Fibroblast of skin of right quadriceps (primary cell): ENCODE measurements around the gene SEMA4A.
"Not testable (repeated sequence)": the region's sequence is repeated elsewhere in the genome, so short reads cannot be mapped to it uniquely, and the experiment has no call there.

Experiments used
- DNase-seq: peaks from one replicate; pipeline ENCODE4 v3.0.0-alpha.2; 2013

The SEMA4A gene

GRCh38 chr1:156195853-156196252, 42.5 kb downstream of the SEMA4A start:
- no peak for DNase-seq

- DNase-seq, result no peak
Measured at GRCh38 chr1:156196445-156196844, 43.1 kb downstream of the SEMA4A start.

- no peak for DNase-seq
Measured at GRCh38 chr1:156198831-156199349, 45.5 kb downstream of the SEMA4A start.

- no peak for DNase-seq
Measured at GRCh38 chr1:156200044-156200443, 46.7 kb downstream of the SEMA4A start.

GRCh38 chr1:156203331-156203730, 49.9 kb downstream of the SEMA4A start:
- peak; percentile 35 for DNase-seq

- DNase-seq, result no peak
Measured at GRCh38 chr1:156204686-156205085, 51.3 kb downstream of the SEMA4A start.

- no peak for DNase-seq
Measured at GRCh38 chr1:156211243-156211642, 57.9 kb downstream of the SEMA4A start.

- no peak for DNase-seq
Measured at GRCh38 chr1:156212130-156212529, 58.7 kb downstream of the SEMA4A start.

GRCh38 chr1:156212833-156213643, 59.7 kb downstream of the SEMA4A start, which contains the start of gene PMF1:
TSS of gene PMF1 (plus strand) at chr1:156213007. CDS start at chr1:156213016, 9 bp downstream.
- peak; percentile 96 for DNase-seq

GRCh38 chr1:156213644-156213966, 60.2 kb downstream of the SEMA4A start:
- no peak for DNase-seq

GRCh38 chr1:156214024-156214748, 60.8 kb downstream of the SEMA4A start:
- DNase-seq, result peak; percentile 54

GRCh38 chr1:156216361-156217086, 63.1 kb downstream of the SEMA4A start:
- not testable (repeated sequence) for DNase-seq

GRCh38 chr1:156217871-156218270, 64.5 kb downstream of the SEMA4A start:
- no peak for DNase-seq

GRCh38 chr1:156220226-156220625, 66.8 kb downstream of the SEMA4A start:
- no peak for DNase-seq

GRCh38 chr1:156221986-156222692, 68.8 kb downstream of the SEMA4A start:
- no peak for DNase-seq

- no peak for DNase-seq
Measured at GRCh38 chr1:156225677-156226014, 72.3 kb downstream of the SEMA4A start.

GRCh38 chr1:156226116-156226538, 72.7 kb downstream of the SEMA4A start:
- no peak for DNase-seq

GRCh38 chr1:156226782-156227181, 73.4 kb downstream of the SEMA4A start:
- DNase-seq, result no peak
